ENCODE data around the gene POLR2E. TPM values are rescaled to one million over a fixed set of nuclear protein-coding genes. Genes with fewer than 3 reads are reported as not detected.

The POLR2E gene
- total and polyA plus RNA-seq, 2 experiments from 2014 or later: 257 to 286 TPM

DNA sequence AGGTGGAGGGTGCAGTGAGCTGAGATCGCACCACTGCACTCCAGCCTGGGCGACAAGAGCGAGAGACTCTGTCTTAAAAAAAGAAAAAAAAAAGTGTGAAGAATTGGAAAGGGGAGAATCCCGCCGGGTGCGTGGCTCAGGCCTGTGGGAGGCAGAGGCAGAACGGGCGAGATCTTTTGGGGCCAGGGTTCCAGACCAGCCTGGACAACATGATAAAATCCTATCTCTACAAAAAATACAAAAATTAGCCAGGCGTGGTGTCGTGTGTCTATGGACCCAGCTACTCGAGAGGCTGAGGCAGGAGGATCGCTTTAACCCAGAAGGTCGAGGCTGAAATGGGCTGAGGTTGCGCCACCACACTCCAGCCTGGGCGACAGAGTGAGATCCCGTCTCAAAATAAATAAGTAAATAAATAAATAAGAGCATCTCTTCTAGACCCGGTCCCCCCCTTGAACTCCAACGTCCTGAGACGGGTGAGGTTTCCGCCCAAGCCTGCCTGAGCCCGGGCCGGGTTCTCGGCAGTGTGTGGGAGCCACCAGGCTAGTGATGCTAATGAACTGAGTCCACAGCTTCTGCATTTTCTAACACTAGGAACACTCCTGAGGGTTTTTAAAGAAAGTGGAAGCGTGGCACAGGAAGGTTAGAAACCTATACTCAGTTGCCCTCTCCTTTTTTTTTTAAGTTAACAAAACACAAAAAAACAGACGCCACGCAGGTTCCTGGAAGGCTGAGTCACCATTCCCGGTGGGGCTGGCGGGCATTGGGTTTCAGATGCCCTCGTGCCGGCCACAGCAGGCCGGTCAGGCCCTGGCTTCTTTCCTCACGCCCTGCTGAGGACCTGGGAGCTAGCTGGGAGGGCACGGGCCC lies 30.7 kb upstream of the POLR2E start:
- H3K4me3 Mint-ChIP-seq: no peak overlapping the region; the same call in 2 of the 3 replicates
- H3K4me1 Mint-ChIP-seq: peaks cover 2% of the 10 kb centered on the region

More for the DNA sequence above, 30.7 kb upstream of the POLR2E start:
- Histone ChIP-seq H3K4me3 (no peak overlapping the region), H4K20me1 (replicated peaks; ENCODE audit: insufficient read depth) (no peaks in the 10 kb centered on the region; the same call in 1 of the 2 replicates), H2AFZ (no peak overlapping the region), H3K9me2 (ENCODE audit: insufficient read depth) (no peaks in the 10 kb centered on the region), H3K4me2 (no peak overlapping the region), H3K36me3 (ENCODE audit: insufficient read depth) (no peaks in the 10 kb centered on the region), H3K27me3 (ENCODE audit: insufficient read depth) (no peaks in the 10 kb centered on the region), H3K79me2 (replicated peaks; ENCODE audit: insufficient read depth) (no peaks in the 10 kb centered on the region), H3K27ac (ENCODE audit: low read depth) (no peak overlapping the region; the same call in 1 of the 2 replicates), H3F3A (replicated peaks; ENCODE audit: low read depth) (0 out of 2 replicates have a peak, but pooled peaks cover 6% of the 10 kb centered on the region), H3K4me1 (ENCODE audit: insufficient read depth) (no peaks in the 10 kb centered on the region)
- no peak for ATAC-seq
- DNase-seq (ENCODE audit: low spot score): no peak
- TF ChIP-seq, protein P1, sequence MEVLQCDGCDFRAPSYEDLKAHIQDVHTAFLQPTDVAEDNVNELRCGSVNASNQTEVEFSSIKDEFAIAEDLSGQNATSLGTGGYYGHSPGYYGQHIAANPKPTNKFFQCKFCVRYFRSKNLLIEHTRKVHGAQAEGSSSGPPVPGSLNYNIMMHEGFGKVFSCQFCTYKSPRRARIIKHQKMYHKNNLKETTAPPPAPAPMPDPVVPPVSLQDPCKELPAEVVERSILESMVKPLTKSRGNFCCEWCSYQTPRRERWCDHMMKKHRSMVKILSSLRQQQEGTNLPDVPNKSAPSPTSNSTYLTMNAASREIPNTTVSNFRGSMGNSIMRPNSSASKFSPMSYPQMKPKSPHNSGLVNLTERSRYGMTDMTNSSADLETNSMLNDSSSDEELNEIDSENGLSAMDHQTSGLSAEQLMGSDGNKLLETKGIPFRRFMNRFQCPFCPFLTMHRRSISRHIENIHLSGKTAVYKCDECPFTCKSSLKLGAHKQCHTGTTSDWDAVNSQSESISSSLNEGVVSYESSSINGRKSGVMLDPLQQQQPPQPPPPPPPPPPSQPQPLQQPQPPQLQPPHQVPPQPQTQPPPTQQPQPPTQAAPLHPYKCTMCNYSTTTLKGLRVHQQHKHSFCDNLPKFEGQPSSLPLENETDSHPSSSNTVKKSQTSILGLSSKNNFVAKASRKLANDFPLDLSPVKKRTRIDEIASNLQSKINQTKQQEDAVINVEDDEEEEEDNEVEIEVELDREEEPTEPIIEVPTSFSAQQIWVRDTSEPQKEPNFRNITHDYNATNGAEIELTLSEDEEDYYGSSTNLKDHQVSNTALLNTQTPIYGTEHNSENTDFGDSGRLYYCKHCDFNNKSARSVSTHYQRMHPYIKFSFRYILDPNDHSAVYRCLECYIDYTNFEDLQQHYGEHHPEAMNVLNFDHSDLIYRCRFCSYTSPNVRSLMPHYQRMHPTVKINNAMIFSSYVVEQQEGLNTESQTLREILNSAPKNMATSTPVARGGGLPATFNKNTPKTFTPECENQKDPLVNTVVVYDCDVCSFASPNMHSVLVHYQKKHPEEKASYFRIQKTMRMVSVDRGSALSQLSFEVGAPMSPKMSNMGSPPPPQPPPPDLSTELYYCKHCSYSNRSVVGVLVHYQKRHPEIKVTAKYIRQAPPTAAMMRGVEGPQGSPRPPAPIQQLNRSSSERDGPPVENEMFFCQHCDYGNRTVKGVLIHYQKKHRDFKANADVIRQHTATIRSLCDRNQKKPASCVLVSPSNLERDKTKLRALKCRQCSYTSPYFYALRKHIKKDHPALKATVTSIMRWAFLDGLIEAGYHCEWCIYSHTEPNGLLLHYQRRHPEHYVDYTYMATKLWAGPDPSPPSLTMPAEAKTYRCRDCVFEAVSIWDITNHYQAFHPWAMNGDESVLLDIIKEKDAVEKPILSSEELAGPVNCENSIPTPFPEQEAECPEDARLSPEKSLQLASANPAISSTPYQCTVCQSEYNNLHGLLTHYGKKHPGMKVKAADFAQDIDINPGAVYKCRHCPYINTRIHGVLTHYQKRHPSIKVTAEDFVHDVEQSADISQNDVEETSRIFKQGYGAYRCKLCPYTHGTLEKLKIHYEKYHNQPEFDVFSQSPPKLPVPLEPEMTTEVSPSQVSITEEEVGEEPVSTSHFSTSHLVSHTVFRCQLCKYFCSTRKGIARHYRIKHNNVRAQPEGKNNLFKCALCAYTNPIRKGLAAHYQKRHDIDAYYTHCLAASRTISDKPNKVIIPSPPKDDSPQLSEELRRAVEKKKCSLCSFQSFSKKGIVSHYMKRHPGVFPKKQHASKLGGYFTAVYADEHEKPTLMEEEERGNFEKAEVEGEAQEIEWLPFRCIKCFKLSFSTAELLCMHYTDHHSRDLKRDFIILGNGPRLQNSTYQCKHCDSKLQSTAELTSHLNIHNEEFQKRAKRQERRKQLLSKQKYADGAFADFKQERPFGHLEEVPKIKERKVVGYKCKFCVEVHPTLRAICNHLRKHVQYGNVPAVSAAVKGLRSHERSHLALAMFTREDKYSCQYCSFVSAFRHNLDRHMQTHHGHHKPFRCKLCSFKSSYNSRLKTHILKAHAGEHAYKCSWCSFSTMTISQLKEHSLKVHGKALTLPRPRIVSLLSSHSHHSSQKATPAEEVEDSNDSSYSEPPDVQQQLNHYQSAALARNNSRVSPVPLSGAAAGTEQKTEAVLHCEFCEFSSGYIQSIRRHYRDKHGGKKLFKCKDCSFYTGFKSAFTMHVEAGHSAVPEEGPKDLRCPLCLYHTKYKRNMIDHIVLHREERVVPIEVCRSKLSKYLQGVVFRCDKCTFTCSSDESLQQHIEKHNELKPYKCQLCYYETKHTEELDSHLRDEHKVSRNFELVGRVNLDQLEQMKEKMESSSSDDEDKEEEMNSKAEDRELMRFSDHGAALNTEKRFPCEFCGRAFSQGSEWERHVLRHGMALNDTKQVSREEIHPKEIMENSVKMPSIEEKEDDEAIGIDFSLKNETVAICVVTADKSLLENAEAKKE (CRISPR knock-in tag; IDR thresholded peaks at IDR 0.05): no peak
- TF ChIP-seq, protein P2, sequence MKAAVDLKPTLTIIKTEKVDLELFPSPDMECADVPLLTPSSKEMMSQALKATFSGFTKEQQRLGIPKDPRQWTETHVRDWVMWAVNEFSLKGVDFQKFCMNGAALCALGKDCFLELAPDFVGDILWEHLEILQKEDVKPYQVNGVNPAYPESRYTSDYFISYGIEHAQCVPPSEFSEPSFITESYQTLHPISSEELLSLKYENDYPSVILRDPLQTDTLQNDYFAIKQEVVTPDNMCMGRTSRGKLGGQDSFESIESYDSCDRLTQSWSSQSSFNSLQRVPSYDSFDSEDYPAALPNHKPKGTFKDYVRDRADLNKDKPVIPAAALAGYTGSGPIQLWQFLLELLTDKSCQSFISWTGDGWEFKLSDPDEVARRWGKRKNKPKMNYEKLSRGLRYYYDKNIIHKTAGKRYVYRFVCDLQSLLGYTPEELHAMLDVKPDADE (IDR thresholded peaks at IDR 0.05): no peak
- TF ChIP-seq, protein P3, sequence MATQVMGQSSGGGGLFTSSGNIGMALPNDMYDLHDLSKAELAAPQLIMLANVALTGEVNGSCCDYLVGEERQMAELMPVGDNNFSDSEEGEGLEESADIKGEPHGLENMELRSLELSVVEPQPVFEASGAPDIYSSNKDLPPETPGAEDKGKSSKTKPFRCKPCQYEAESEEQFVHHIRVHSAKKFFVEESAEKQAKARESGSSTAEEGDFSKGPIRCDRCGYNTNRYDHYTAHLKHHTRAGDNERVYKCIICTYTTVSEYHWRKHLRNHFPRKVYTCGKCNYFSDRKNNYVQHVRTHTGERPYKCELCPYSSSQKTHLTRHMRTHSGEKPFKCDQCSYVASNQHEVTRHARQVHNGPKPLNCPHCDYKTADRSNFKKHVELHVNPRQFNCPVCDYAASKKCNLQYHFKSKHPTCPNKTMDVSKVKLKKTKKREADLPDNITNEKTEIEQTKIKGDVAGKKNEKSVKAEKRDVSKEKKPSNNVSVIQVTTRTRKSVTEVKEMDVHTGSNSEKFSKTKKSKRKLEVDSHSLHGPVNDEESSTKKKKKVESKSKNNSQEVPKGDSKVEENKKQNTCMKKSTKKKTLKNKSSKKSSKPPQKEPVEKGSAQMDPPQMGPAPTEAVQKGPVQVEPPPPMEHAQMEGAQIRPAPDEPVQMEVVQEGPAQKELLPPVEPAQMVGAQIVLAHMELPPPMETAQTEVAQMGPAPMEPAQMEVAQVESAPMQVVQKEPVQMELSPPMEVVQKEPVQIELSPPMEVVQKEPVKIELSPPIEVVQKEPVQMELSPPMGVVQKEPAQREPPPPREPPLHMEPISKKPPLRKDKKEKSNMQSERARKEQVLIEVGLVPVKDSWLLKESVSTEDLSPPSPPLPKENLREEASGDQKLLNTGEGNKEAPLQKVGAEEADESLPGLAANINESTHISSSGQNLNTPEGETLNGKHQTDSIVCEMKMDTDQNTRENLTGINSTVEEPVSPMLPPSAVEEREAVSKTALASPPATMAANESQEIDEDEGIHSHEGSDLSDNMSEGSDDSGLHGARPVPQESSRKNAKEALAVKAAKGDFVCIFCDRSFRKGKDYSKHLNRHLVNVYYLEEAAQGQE (IDR thresholded peaks at IDR 0.05; ENCODE audit: unreplicated experiment): no peak
- TF ChIP-seq ZNF331 (CRISPR knock-in tag; IDR thresholded peaks at IDR 0.05; ENCODE audit: low read depth): no peak
- TF ChIP-seq CREB1 (CRISPR knock-in tag; IDR thresholded peaks at IDR 0.05; ENCODE audit: low read depth): no peak
- TF ChIP-seq JUNB (IDR thresholded peaks at IDR 0.05; ENCODE audit: unreplicated experiment): no peak
- no peak for TF ChIP-seq NANOG (IDR thresholded peaks at IDR 0.05; ENCODE audit: borderline replicate concordance)
- TF ChIP-seq POLR2AphosphoS5 (IDR thresholded peaks at IDR 0.05; ENCODE audit: low read depth): no peak
- TF ChIP-seq ZNF114 (CRISPR knock-in tag; IDR thresholded peaks at IDR 0.05): no peak
- TF ChIP-seq, protein P4, sequence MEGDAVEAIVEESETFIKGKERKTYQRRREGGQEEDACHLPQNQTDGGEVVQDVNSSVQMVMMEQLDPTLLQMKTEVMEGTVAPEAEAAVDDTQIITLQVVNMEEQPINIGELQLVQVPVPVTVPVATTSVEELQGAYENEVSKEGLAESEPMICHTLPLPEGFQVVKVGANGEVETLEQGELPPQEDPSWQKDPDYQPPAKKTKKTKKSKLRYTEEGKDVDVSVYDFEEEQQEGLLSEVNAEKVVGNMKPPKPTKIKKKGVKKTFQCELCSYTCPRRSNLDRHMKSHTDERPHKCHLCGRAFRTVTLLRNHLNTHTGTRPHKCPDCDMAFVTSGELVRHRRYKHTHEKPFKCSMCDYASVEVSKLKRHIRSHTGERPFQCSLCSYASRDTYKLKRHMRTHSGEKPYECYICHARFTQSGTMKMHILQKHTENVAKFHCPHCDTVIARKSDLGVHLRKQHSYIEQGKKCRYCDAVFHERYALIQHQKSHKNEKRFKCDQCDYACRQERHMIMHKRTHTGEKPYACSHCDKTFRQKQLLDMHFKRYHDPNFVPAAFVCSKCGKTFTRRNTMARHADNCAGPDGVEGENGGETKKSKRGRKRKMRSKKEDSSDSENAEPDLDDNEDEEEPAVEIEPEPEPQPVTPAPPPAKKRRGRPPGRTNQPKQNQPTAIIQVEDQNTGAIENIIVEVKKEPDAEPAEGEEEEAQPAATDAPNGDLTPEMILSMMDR (conservative IDR thresholded peaks at IDR 0.05; ENCODE audit: low read depth in 2 of 2): no peak
- no peak for TF ChIP-seq EZH2phosphoT487 (IDR thresholded peaks at IDR 0.05; ENCODE audit: unreplicated experiment)
- no peak for TF ChIP-seq STAT1 (IDR thresholded peaks at IDR 0.05; ENCODE audit: unreplicated experiment)
- no peak for TF ChIP-seq EZH2 (IDR thresholded peaks at IDR 0.05; ENCODE audit: low read depth, unreplicated experiment)
- peaks cover 4% of the 10 kb centered on the region for H3K27me3 Mint-ChIP-seq (ENCODE audit: insufficient read depth, low read depth, poor library complexity)
- no peaks in the 10 kb centered on the region; the same call in 2 of the 3 replicates for H3K9me3 Mint-ChIP-seq
- H3K27ac Mint-ChIP-seq: no peak overlapping the region
- peaks cover 15% of the 10 kb centered on the region for H3K36me3 Mint-ChIP-seq (ENCODE audit: low read depth)
